RCC 7860 (cell line): Measurements from ENCODE around the gene SEC11C.

Experiments
- DNase-seq: peaks from one replicate; pipeline ENCODE4 v3.0.0-alpha.2; 2015; ENCODE audit warnings: low spot score
- FAIRE-seq: peaks from 2 replicates; lab custom pipeline; 2012; peaks lifted over from hg19 to GRCh38; lab: Jason Lieb, UNC

The SEC11C gene

GRCh38 chr18:59143441-59143840 is 3.8 kb downstream of the SEC11C start:
- DNase-seq (no peak), FAIRE-seq (no peak)

GRCh38 chr18:59144483-59144882 is 4.8 kb downstream of the SEC11C start:
- DNase-seq (no peak), FAIRE-seq (no peak)

- no peak for FAIRE-seq
- no peak for DNase-seq
These were observed 5.4 kb downstream of the SEC11C start for GRCh38 chr18:59145055-59145454.

- no peak for FAIRE-seq
- DNase-seq, result no peak
These were observed 8.5 kb downstream of the SEC11C start for GRCh38 chr18:59148192-59148591.

GRCh38 chr18:59149007-59149406 is 9.3 kb downstream of the SEC11C start:
- FAIRE-seq, result no peak
- DNase-seq, result no peak

DNA sequence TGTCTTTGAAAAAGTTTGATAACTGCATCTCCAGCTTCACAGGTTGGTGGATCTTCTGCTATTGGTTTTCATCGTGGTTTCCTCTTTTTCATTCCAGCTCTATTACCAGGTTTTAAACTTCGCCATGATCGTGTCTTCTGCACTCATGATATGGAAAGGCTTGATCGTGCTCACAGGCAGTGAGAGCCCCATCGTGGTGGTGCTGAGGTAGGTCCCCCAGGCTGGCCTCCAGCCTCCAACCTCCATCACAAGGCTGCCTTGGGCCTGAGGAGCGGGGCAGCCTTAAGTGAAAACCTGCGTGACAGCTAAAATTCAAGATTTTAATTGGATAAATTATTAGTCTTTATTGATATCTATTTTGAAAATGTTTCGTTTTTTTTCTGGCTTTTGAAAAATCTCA is 9.7 kb downstream of the SEC11C start:
- DNase-seq, result no peak
- FAIRE-seq, result no peak

- DNase-seq, result no peak
- FAIRE-seq, result no peak
These were observed 10.6 kb downstream of the SEC11C start for GRCh38 chr18:59150236-59150635.

DNA sequence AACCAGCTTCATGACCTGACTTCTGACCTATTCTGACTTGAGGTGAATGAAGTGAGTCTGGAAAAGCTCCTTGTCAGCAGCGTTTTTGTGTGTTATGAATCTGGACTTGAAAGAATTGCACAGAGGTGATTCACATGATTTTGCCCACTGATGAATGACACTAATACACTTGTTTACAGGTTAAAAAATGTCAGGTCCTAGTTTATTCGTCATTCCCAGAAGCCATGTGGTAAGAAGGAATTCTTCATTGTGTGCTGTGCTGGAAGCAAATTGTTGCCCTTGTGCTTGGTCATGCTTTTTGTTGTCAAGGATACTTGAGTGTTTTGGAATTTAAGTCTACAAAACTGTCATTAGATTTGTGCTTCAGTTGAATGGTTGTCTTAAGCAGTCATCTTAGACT is 15.5 kb downstream of the SEC11C start:
- DNase-seq, result peak; percentile 21
- no peak for FAIRE-seq

DNA sequence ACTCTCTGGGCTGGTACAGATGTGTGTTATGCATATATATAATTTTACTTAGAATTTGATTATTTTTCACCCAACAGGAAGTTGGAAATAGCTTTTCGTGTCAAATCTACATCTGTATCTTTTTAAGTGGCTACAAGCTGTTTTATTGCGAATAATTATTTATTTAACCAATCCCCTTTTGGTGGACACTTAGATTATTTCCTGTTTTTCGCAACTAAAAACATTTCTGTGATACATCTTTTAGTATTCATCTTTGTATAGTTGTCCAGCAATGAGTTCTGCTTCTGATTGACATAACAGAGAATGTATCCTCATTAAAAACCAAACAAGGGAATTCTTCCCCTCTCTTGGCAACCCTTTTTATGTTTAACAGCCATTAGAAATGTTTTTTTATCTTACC is 16.6 kb downstream of the SEC11C start:
- DNase-seq (no peak), FAIRE-seq (no peak)

DNA sequence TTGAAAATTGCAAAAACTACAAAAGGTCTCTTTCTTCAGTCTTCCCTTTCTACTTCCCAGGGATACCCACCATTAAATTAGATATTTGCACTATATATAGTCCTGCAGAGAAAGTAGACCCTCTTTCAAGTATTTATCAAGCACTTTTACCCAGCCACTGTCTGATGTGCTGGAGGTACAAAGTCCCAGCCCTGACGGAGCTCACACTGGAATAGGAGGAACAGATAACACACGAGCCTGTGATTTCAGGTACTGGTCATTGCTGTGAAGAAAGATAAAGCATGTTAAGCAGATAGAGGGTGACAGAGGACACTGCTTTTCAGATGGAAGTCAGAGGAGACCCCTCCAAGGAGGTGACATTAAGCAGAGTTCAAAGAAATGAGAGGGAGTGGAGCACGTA is 19.6 kb downstream of the SEC11C start:
- FAIRE-seq (no peak), DNase-seq (no peak)

- DNase-seq (no peak), FAIRE-seq (no peak)
These were observed 20.3 kb downstream of the SEC11C start for GRCh38 chr18:59159986-59160385.

- FAIRE-seq (no peak), DNase-seq (peak; percentile 10)
These were observed 33.1 kb downstream of the SEC11C start for GRCh38 chr18:59172664-59173249.

- DNase-seq (no peak), FAIRE-seq (no peak)
These were observed 37.8 kb downstream of the SEC11C start for GRCh38 chr18:59177485-59177884.

GRCh38 chr18:59180150-59180845 is 40.6 kb downstream of the SEC11C start:
- no peak for DNase-seq
- no peak for FAIRE-seq

GRCh38 chr18:59182673-59183072 is 43.0 kb downstream of the SEC11C start:
- no peak for DNase-seq
- no peak for FAIRE-seq

DNA sequence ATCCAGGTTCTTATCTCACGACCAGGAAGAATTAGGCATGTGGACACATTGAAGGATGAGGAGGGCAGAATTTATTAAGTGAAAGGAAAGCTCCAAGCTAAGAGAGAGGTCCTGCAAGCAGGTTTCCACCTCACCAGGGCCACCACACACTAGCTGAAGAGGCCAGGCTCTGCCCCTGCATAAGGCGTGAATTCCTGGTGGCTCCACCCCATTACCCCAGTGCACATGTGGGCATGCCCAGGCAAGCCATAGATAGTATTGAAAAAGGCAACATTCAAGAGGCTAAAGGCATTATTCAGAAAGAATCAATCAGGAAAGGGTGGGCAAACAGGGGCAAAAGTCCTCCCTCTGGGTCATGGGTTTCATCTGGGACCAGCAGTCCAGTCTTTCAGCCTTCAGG is 49.3 kb downstream of the SEC11C start:
- DNase-seq (no peak), FAIRE-seq (no peak)

- DNase-seq (no peak), FAIRE-seq (no peak)
These were observed 50.1 kb downstream of the SEC11C start for GRCh38 chr18:59189746-59190145.

DNA sequence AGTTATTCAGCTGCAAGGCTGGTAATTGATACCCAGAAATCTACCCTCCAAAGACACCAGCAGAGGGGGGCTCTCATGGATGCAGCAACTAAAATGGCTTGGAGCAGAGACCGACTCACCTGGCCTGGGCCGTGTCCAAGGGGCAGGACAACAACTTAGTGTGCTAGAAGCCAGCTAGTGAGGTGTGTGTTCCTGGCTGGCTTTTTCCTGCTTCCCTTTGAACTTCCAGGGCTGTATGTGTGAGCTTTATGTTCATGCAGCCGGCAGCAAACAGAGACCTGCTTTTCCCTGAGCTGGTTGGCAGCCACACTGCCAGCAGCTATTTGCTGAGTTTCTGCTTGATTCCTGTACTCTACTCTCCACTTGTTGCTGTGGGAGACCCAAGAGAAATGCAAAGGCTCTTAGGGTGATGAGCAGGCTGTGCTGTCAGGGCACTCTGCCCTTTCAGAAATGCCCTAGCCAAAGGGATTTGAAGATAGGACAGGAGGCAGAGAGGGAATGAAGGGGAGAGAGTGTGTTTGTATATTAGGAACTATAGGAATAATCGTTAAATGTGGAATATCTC is 56.6 kb downstream of the SEC11C start:
- FAIRE-seq (no peak), DNase-seq (no peak)

- FAIRE-seq (no peak), DNase-seq (no peak)
These were observed 58.0 kb downstream of the SEC11C start for GRCh38 chr18:59197636-59198035.

DNA sequence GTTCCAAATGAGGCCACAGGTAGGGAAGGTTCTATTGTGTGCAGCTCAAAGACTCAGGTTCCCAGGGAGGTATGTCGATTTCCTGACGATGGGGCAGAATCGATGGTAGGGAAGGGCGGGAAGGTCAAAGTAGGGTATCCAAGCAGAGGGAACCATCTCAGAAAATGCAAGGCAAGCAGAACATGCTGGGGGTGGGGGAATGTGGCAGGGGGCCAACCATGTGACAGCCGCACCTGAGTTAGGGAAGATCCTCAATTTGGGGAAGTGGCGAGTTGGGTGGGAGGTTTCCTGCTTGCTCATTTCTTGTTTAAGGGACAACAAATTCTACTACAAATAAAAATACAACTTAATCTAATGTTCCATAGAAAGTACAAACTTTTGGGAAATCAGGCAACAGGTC is 58.5 kb downstream of the SEC11C start:
- DNase-seq (no peak), FAIRE-seq (no peak)

GRCh38 chr18:59200787-59201186 is 61.1 kb downstream of the SEC11C start:
- DNase-seq, result no peak
- no peak for FAIRE-seq

DNA sequence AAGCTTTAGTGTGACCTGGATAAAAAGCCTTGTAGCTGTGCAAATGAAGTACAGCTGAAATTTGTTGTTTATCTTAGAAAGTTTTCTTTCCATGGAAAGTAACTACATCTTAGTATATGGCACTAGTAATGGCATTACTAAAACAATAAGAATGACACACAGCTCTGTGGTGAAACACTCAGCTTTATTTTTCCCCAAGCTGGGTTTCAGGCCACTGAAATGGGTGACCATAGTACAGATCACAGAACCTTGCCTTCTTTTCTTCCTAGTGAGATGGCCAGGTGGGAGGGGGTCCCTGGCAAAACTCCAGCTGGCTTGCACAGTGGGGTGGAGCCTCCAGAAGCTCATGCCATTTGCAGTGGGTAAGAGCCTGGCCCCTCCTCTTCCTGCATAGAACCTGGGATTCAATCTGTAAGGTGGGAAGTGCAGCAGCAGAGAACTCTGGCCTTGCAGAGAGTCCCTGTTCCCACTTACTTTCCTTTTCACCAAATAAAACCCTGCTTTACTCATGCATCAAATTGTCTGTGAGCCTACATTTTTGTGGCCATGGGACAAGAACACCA is 62.7 kb downstream of the SEC11C start:
- DNase-seq, result no peak
- no peak for FAIRE-seq
